GM12874 (cell line): Measurements from ENCODE around the gene C16orf87.

Experiments used
- CTCF ChIP-seq: IDR thresholded peaks from 2 replicates; pipeline ENCODE4 v1.5.1; 2011; ENCODE audit warnings: low read depth, mild to moderate bottlenecking, control low read depth, low read length, moderate library complexity; ENCODE audit not compliant: insufficient read depth

C16orf87 gene

GRCh38 chr16:46836534-46837530 lies 5.9 kb upstream of the C16orf87 start:
- no peak for TF ChIP-seq CTCF

- no peak for TF ChIP-seq CTCF
Measured at GRCh38 chr16:46833460-46833800, 2.5 kb upstream of the C16orf87 start.

GRCh38 chr16:46832757-46833459 lies 1.9 kb upstream of the C16orf87 start:
- no peak for TF ChIP-seq CTCF

- no peak for TF ChIP-seq CTCF
Measured at GRCh38 chr16:46830417-46830901, 521 bp downstream of the C16orf87 start.

- no peak for TF ChIP-seq CTCF
Measured at GRCh38 chr16:46828943-46829342, 2.0 kb downstream of the C16orf87 start.

GRCh38 chr16:46828292-46828691 lies 2.7 kb downstream of the C16orf87 start:
- no peak for TF ChIP-seq CTCF

GRCh38 chr16:46826631-46827030 lies 4.3 kb downstream of the C16orf87 start:
- no peak for TF ChIP-seq CTCF
